Stimulated activated CD8-positive, alpha-beta memory T cell treated with anti-CD3 and anti-CD28 coated beads, Interleukin-4, amount 100 ng/mL, for 1 hour (primary cell): ENCODE results near the gene STAT6.

Experiments
- DNase-seq, 2 donors: peaks; one replicate each; pipeline ENCODE4 v3.0.0-alpha.2; 2020; ENCODE audit warnings: low read depth in 2 of 2, low spot score in 1 of 2

Gene STAT6

GRCh38 chr12:57103856-57104255, 7.3 kb downstream of the STAT6 start:
- no peak for DNase-seq

- no peak for DNase-seq
Measured at GRCh38 chr12:57101892-57102695, 9.1 kb downstream of the STAT6 start.

- DNase-seq = no peak
Measured at GRCh38 chr12:57099766-57100165, 11.4 kb downstream of the STAT6 start.

GRCh38 chr12:57099047-57099714, 12.0 kb downstream of the STAT6 start:
- DNase-seq = no peak

- DNase-seq = no peak
Measured at GRCh38 chr12:57098546-57098945, 12.6 kb downstream of the STAT6 start.

GRCh38 chr12:57097554-57097835, 13.7 kb downstream of the STAT6 start:
- DNase-seq = no peak

- DNase-seq = no peak
Measured at GRCh38 chr12:57096748-57097553, 14.2 kb downstream of the STAT6 start.

- no peak for DNase-seq
Measured at GRCh38 chr12:57096099-57096572, 15.0 kb downstream of the STAT6 start.

GRCh38 chr12:57095440-57095839, 15.7 kb downstream of the STAT6 start:
- no peak for DNase-seq

GRCh38 chr12:57094208-57095160, 16.7 kb downstream of the STAT6 start:
- no peak for DNase-seq

GRCh38 chr12:57093415-57094207, 17.6 kb downstream of the STAT6 start:
- DNase-seq = peak in 1 of 2 donors; percentile 44

- DNase-seq = no peak
Measured at GRCh38 chr12:57092876-57093414, 18.2 kb downstream of the STAT6 start.

GRCh38 chr12:57092529-57092862, 18.7 kb downstream of the STAT6 start:
- DNase-seq = no peak

- DNase-seq = no peak
Measured at GRCh38 chr12:57091638-57092528, 19.3 kb downstream of the STAT6 start.

GRCh38 chr12:57090924-57091637, 20.1 kb downstream of the STAT6 start:
- DNase-seq = no peak

GRCh38 chr12:57090490-57090889, 20.7 kb downstream of the STAT6 start:
- no peak for DNase-seq

- no peak for DNase-seq
Measured at GRCh38 chr12:57089271-57090245, 21.6 kb downstream of the STAT6 start.
